Keratinocyte (primary cell): ENCODE data around the gene NHP2. TPM values are rescaled to one million over a fixed set of nuclear protein-coding genes. Genes with fewer than 3 reads are reported as not detected.
"Not testable (repeated sequence)": the region's sequence is repeated elsewhere in the genome, so short reads cannot be mapped to it uniquely, and the experiment has no call there.

Experiments
- DNase-seq: peaks from one replicate; pipeline ENCODE4 v3.0.0-alpha.2; 2011; ENCODE audit warnings: low read depth, missing footprints, low spot score
- FAIRE-seq: peaks from 2 replicates; lab custom pipeline; 2011; peaks lifted over from hg19 to GRCh38; lab: Jason Lieb, UNC
- H2AFZ ChIP-seq: 2 replicates; pipeline ENCODE4 v1.6.0; 2012; ENCODE audit warnings: low read length, control low read depth, inconsistent platforms; ENCODE audit not compliant: control insufficient read depth
- H3K27ac ChIP-seq: 2 replicates; pipeline ENCODE4 v1.5.1; 2011; ENCODE audit warnings: low read length; ENCODE audit not compliant: control insufficient read depth, insufficient read depth
- H3K27me3 ChIP-seq: 3 replicates; pipeline ENCODE4 v1.6.0; 2011; ENCODE audit warnings: low read length; ENCODE audit not compliant: control insufficient read depth, insufficient read depth; ENCODE audit errors: extremely low read depth
- H3K36me3 ChIP-seq, 2 experiments: 2 replicates in 1 of 2; 3 replicates in 1 of 2; pipeline ENCODE4 v1.5.1; 2011; ENCODE audit warnings: low read length in 2 of 2, mild to moderate bottlenecking in 1 of 2; ENCODE audit not compliant: control insufficient read depth in 2 of 2, insufficient read depth in 2 of 2; ENCODE audit errors: extremely low read depth in 1 of 2
- H3K4me1 ChIP-seq: 3 replicates; pipeline ENCODE4 v1.5.1; 2011; ENCODE audit warnings: low read length; ENCODE audit not compliant: control insufficient read depth, insufficient read depth; ENCODE audit errors: extremely low read depth
- H3K4me2 ChIP-seq: 3 replicates; pipeline ENCODE4 v1.6.0; 2011; ENCODE audit warnings: low read depth, low read length; ENCODE audit not compliant: control insufficient read depth, insufficient read depth; ENCODE audit errors: extremely low read depth
- H3K4me3 ChIP-seq, 3 experiments: fragments of 200-600 bp in 1 of 3; sonication (generic) in 1 of 3; 2 replicates in 2 of 3; 3 replicates in 1 of 3; pipeline ENCODE4 v1.5.1; 2011 to 2016; ENCODE audit warnings: low read length in 3 of 3, mild to moderate bottlenecking in 3 of 3, control low read depth in 2 of 3, inconsistent platforms in 1 of 3, low read depth in 1 of 3, mixed read lengths in 1 of 3, mixed run types in 1 of 3, moderate library complexity in 1 of 3; ENCODE audit not compliant: control insufficient read depth in 2 of 3, insufficient read depth in 2 of 3; ENCODE audit errors: extremely low read depth in 1 of 3
- H3K79me2 ChIP-seq: 2 replicates; pipeline ENCODE4 v1.6.0; 2012; ENCODE audit warnings: low read length; ENCODE audit not compliant: control insufficient read depth, insufficient read depth
- H3K9ac ChIP-seq: 3 replicates; pipeline ENCODE4 v1.6.0; 2011; ENCODE audit warnings: low read length; ENCODE audit not compliant: control insufficient read depth, insufficient read depth; ENCODE audit errors: extremely low read depth
- H3K9me1 ChIP-seq: 3 replicates; pipeline ENCODE4 v1.6.0; 2011; ENCODE audit warnings: low read length; ENCODE audit not compliant: control insufficient read depth, insufficient read depth; ENCODE audit errors: extremely low read depth
- H3K9me3 ChIP-seq: 2 replicates; pipeline ENCODE4 v1.5.1; 2012; ENCODE audit warnings: low read depth, low read length; ENCODE audit not compliant: control insufficient read depth
- H4K20me1 ChIP-seq: 3 replicates; pipeline ENCODE4 v1.6.0; 2011; ENCODE audit warnings: low read length; ENCODE audit not compliant: control insufficient read depth, insufficient read depth; ENCODE audit errors: extremely low read depth
- CTCF ChIP-seq, 3 experiments: IDR thresholded peaks in 1 of 3; conservative IDR thresholded peaks in 1 of 3; optimal IDR thresholded peaks in 1 of 3; 2 replicates in 2 of 3; 3 replicates in 1 of 3; pipeline versions ENCODE3 to v1.5.1; 2011; ENCODE audit warnings: low read length in 3 of 3, mild to moderate bottlenecking in 3 of 3, moderate library complexity in 2 of 3, control low read depth in 1 of 3, inconsistent platforms in 1 of 3; ENCODE audit not compliant: insufficient read depth in 2 of 3; ENCODE audit errors: extremely low read depth in 1 of 3
- EZH2 ChIP-seq: IDR thresholded peaks from one replicate; pipeline ENCODE4 v1.6.1; 2012; ENCODE audit warnings: inconsistent platforms, mild to moderate bottlenecking, low read length, moderate library complexity
- dilution Hi-C: fragments of 300-500 bp; cut with MboI; formaldehyde crosslinking; loops from one replicate; pipeline ENCODE4 v1.7.0; 2020; ENCODE audit warnings: low sequenced_read_pairs; ENCODE audit not compliant: extremely low pct_ligation_motif_present
- polyA plus RNA-seq, 5 experiments: library from polyadenylated mRNA; depleted of rRNA in 3 of 5; stranded (reverse) in 3 of 5; stranded (forward) in 1 of 5; unstranded in 1 of 5; fragments of >200 nt; gene quantifications; 1 replicate in 1 of 5; 2 replicates in 3 of 5; 3 replicates in 1 of 5; pipeline versions ENCODE4 v1.2.1 to v1.2.3, GENCODE V29; 2011 to 2012; ENCODE audit warnings: missing spikeins in 2 of 5, low read depth in 1 of 5, low replicate concordance in 1 of 5

NHP2 gene
- polyA plus RNA-seq, 1 donor (not counting 4 experiments of a cell fraction or from before 2014, with no cell fraction given), result 186 TPM

DNA sequence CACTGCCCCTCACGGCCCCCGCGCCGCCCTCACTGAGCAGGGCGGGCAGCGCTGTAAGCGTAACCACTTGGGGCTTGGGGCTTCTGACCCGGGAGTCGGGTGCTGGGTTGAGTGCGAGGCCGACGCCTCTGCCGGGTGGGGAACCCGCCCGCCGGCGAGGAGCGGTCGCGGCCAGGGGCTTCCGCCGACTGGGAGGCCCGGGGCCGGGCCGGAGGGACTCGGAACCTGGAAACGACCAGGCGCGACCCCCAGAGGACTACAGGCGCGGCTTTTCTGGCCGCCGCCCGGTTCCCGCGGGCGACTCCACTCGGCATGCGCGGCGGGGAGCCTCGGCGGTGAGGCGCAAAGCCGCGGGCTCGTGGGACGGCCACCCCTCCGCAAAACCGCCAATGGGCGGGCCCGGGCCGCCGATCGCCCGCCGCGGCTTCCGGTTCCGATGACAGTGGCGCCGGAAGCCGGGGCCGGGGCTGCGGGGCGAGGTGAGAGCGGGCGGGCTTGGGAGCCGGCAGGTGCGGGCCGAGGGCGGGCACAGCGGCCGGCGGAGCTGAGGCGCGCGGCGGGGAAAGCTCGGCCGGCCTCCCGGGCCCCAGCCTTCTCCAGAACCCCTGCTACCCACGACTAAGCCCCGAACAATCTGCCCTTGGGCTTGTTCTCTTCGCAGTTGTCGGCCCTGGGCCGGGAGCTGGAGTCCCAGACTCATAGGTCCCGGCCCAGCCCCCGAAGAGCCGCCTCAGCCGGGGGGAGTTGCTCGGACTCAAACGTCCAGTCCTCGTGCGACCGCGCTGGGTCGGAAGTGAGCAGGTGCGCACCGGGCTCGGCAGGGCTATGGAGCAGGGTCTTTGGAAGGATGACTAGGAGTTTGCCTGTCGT is 22.9 kb downstream of the NHP2 start, which contains the start of gene RMND5B:
Gene RMND5B (plus strand): TSS at position 439 of the 870 bp plus-strand sequence. CDS start 7,106 bp downstream, outside the sequence.
- Histone ChIP-seq H3K4me3 (peak within 1 kb of the TSS; percentile 76 to 95 (median 80)), H4K20me1 (no peaks in the 10 kb centered on the region), H3K79me2 (peaks cover 9% of the 10 kb centered on the region), H3K9me1 (no peaks in the 10 kb centered on the region), H3K27ac (peak within 1 kb of the TSS; percentile 68), H3K9me3 (no peaks in the 10 kb centered on the region), H3K9ac (peak within 1 kb of the TSS; percentile 79), H3K4me1 (peaks cover 16% of the 10 kb centered on the region), H2AFZ (peak within 1 kb of the TSS; percentile 59), H3K36me3 (no peaks in the 10 kb centered on the region), H3K4me2 (peak within 1 kb of the TSS; percentile 98), H3K27me3 (no peaks in the 10 kb centered on the region)
- TF ChIP-seq CTCF (optimal IDR thresholded peaks at IDR 0.05 in 1 of 3, IDR thresholded peaks at IDR 0.05 in 1 of 3, conservative IDR thresholded peaks at IDR 0.05 in 1 of 3; ENCODE audit: extremely low read depth in 1 of 3, insufficient read depth in 2 of 3, low read length in 3 of 3) (no peak), EZH2 (no peak)
- dilution Hi-C loops, result no loop called here
- DNase-seq (no peak), FAIRE-seq (no peak)

DNA sequence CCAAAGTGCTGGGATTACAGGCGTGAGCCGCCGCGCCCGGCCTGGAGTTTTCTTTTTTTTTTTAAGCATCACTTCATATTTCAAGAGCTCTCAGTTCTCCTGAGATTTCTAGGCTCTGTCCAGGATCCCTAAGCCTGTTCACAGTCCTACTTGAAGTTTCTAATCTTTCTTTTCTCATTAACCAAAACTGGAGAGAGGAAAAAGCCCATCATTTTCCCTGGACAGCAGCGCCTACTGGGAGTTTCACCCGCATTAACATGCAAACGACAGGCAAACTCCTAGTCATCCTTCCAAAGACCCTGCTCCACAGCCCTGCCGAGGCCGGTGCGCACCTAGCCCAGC is 23.5 kb downstream of the NHP2 start:
- Histone ChIP-seq H3K27ac (peak overlapping the region; percentile 68), H3K4me2 (peak overlapping the region; percentile 98), H3K9ac (peak overlapping the region; percentile 79), H3K4me1 (peaks cover 16% of the 10 kb centered on the region), H2AFZ (peak overlapping the region; percentile 56), H3K4me3 (peak overlapping the region; percentile 76 to 95 (median 80))
- H4K20me1 ChIP-seq, dilution Hi-C loops, H3K36me3 ChIP-seq, H3K79me2 ChIP-seq, H3K9me3 ChIP-seq, FAIRE-seq, H3K9me1 ChIP-seq, DNase-seq, H3K27me3 ChIP-seq: not testable (repeated sequence)
